Kidney tubule cell (primary cell): ENCODE data around the gene GDAP1L1.
"Not testable (repeated sequence)": the region's sequence is repeated elsewhere in the genome, so short reads cannot be mapped to it uniquely, and the experiment has no call there.

Source experiments
- DNase-seq: peaks from one replicate; pipeline ENCODE4 v3.0.0-alpha.2; 2018; ENCODE audit warnings: low spot score

The GDAP1L1 gene

DNA sequence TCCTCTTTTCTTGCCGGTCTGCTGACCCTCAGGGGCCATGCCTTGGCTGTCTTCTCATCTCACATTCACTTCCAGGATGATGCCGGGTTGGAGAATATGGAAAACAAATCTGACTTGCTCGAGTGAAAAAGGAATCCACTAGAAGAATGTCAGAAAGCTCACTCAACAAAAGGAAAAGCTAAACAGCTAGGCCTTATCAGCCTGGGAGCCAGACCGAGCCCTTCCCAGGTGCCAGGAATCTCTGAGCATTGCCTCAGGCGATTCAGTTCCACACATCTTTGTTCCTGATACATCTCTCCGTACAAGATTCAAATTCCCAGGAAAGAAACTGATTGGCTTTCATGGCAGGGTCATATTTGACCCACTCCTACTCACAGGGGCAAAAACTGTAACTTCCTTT is 27.3 kb upstream of the GDAP1L1 start:
- no peak for DNase-seq

DNA sequence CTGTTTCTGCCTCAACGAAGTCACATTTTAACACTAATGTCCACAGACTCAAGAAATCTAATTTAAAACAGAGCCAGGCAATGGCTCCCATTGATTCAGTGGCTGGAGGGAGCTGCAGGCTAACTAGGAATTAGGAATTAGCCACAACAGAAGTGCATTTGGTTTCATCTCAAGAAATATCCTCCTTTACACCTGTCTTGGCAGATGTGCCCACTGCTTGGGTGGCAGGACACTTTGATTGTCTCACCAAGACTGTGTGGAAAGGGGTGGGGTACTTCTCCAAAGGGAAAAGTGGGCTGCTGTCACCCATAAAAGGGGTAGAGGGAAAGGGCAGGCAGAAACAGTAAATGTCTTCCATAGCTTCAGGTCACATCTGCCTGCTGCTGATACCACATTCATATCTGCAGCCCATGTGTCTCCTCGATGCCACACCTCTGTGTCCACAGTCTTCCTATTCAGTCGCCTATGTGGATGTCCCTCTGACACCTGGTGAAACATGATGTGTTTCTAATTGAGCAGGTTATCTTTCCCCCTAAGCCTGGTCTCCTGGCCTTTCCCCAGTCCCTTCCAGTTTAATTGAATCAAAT is 25.6 kb upstream of the GDAP1L1 start:
- no peak for DNase-seq

DNA sequence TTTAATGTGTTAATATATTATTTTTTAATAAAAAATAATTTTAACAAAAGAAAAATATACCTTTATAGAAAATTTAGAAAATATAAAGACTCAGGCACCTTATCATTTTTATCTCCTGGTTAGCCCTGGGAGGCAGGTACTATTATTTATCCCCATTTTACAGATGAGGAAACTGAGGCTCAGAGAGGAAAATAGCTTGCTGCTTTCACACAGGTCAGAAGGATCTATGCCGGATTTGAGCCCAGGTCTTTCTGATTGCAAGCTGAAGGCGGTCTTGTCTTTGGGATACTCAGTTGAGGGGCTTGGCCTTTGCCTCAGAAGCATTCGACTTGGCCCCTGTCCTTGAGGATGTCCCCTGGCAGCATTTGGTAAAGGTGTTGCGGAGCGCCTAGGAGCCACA is 25.1 kb upstream of the GDAP1L1 start:
- no peak for DNase-seq

DNA sequence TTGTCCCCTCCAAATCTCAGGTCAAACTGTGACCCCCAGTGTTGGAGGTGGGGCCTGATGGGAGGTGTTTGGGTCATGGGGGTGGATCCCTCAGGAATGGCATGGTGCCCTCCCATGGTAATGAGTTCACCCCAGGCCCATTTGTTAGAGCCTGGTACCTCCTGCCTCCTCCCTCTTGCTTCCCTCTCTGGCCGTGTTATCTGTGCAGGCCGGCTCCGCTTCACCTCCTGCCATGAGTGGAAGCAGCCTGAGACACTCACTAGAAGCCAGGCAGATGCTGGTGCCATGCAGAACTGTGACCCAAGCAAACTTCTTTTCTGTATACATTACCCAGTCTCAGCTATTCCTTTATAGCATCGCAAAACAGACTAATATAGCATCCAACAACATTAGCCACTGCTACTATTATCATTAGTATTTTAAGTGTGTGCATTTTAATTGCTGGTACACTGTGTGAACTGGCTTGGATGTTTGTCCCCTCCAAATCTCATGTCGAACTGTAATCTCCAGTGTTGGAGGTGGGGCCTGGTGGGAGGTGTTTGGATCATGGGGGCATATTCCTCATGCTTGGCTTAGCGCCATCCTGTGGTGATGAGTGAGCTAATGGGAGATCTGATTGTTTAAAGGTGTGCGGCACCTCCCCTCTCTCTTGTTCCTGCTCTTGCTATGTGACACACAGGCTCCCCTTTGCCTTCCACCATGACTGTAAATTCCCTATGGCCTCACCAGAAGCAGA is 24.3 kb upstream of the GDAP1L1 start:
- no peak for DNase-seq

DNA sequence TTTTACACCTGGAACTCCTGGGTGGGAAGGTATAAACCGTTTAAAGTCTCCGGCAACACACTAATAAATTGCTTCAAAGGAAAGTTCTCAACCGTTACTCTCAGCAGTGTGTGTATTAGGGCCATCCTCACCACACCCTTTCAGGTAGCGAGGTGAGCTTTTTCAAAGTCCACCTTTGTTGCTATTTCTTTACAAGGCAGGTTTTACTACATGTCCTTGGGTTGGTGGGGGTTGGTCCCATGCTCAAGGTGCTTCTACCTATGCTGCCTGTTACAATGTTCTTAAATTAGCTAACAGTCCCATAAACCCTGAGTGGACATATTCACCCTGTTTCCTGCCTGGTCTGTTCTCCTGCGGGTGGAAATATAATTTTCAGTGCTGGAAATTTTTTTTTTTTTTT is 23.4 kb upstream of the GDAP1L1 start:
- no peak for DNase-seq

DNA sequence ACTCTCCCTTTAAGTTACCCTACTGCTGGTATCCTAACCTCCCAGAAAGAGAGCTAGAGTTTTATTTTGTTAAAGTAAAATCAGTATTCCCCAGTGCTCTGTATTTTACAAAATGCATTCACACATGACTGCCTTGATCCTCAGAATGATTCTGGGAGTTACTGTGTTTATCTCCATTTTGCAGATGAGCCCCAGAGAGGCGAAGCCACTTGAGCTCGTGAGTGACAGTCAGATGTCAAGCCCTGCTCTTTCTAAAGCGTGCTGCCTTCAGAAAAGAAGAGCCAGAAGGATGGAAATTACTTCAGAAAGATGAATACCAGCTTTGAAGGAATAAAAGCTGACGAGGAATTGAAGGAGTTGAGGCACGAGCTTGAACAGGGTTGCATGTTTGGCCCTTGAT is 22.5 kb upstream of the GDAP1L1 start:
- no peak for DNase-seq

DNA sequence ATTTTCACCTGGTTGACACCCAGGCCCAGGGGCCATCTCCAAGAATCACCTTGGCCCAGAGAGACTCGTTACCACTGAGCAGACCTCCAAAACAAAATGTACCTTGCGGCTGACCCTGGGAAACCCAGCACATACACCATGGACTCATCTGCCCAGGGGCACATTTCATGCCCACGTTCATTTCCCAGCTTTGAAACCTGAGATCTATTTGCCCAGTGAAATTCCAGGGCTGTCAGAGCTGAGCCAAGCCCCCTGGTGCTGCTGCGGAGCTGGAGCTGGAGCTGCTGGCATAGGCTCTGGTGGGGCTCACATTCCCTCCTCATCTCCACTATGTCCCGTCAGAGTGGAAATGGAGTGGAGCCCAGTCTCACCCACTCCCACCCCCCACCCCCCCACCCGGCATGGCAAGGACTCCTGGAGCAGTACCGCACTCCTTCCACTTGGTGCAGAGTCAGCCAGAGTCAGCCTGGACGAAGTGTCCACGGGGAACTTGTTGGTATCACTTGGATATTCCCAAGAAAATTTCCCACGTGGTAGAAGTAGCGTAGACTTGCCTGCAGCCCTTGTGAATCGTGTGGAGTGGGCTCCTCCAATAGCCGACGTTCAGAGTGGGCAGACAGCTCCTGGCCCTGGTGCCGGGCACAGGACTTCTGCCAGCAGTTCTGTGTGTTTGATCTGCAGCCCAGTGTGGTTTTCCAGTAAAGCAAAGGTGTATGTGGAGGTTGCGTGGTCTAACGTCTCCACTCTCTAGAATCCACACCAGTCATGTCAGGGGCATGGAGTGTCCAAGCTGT is 18.4 kb upstream of the GDAP1L1 start:
- no peak for DNase-seq

DNA sequence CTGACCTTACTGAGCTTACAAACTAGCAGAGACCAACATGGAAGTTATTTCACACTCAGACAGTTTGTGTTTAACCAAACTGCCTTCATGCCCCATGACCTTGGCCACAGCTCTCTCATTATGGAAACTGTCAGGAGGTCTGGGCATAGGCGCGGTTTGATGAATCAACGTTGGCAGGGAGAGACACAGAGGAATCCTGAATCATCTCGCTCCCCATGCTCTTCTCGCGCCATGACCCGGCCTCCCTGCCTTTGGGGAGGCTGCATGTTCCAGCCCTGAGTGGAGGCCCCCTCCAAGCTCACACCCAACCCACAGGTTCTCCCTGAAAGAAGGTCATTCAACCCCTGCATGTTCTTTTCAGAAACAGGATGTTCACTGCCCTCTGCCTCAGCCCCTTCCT is 15.9 kb upstream of the GDAP1L1 start:
- DNase-seq, result peak; percentile 37

DNA sequence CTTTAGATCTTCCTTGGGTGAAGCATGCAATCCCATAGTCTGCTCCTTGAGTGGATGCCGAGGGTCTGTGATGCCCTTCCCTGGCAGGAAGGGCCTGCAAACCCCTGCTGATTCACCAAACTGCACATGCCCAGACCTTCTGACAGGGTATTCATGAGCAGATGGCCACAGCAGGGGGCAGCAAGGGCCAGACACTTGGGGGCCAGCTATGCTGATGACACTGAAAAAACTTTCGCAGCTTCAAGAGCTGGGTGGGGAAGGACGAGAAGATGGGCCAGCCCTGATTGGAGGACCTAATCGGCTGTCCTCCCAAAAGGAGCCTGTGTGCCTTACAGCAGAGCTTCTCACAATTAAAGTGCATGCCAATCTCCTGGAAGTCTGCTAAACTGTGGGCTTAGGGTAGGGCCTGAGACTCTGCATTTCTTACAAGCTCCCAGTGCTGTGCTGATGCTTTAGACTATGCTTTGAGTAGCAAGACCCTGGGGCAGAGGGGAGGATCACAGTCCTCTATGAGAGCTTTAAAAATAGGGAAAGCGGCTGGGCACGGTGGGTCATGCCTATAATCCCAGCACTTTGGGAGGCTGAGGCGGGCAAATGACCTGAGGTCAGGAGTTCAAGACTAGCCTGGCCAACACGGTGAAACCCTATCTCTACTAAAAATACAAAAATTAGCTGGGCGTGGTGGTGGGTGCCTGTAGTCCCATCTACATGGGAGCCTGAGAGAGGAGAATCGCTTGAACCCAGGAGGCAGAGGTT is 15.2 kb upstream of the GDAP1L1 start:
- no peak for DNase-seq

DNA sequence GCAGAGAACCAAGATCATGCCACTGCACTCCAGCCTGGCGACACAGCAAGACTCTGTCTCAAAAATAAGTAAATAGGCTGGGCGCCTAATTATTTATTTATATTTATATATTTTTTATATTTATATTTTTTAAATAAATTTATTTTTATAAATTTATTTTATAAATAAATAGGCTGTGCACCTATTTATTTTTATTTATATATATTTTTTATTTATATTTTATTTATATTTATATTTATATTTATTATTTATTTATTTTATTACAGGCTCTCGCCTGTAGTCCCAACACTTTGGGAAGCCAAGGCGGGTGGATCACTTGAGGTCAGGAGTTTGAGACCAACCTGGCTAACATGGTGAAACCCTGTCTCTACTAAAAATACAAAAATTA is 14.6 kb upstream of the GDAP1L1 start:
- DNase-seq, result not testable (repeated sequence)

DNA sequence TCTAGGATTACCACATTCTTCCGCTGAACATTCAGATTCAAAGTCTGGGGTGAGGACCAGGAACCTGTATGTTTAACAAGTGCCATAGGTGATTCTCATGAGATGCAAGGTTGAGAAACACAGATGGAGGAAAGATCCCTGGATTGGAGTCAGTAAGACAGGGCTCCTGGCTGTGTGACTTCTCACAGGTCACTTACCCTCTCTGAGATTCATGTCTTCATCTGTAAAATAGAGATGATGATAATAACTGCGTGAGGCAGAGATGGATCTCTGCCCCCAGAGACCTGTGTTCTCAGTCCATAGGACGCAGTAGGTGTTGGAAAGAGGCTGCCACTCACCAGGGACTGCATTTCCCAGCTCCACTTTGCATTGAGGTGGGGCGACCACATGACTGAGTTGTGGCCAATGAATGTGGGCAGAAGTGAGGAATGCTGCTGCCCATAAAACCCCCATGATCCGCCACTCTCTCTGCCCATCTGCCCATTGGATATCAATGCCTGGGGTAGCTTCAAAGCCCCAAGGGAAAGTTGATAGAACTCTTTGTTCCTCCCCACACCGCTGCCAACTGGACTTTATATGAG is 13.6 kb upstream of the GDAP1L1 start:
- no peak for DNase-seq

DNA sequence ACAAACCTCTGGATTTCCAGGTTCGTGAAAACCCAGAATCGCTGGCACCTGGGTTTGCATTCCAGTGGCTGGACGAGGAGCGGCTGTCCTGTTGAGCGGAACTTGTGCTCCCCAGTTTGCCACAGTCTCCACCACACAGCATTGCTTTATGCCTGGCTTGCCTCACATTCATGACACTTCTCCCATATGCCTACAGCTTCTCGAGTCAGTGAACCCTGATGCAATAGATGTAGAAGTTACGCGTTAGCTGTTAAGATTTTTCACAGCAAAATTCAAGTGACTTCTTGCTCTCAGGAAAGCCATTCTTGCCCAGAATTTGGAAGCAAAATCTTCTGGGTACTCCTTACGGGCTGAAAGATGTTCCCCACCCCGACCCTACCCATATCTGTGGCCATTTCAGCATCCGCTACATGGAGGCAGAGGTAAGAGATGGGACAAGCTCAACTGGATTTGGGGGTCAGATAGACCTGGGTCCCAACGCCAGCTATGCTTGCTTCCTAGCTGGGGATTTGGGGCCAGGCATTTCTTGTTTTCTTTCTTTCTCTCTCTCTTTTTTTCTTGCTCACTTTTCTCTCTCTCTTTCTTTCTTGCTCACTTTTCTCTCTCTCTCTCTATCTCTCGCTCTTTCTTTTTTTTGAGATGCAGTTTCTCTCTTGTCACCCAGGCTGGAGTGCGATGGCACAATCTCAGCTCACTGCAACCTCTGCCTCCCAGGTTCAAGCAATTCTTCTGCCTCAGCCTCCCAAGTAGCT is 12.4 kb upstream of the GDAP1L1 start:
- no peak for DNase-seq

DNA sequence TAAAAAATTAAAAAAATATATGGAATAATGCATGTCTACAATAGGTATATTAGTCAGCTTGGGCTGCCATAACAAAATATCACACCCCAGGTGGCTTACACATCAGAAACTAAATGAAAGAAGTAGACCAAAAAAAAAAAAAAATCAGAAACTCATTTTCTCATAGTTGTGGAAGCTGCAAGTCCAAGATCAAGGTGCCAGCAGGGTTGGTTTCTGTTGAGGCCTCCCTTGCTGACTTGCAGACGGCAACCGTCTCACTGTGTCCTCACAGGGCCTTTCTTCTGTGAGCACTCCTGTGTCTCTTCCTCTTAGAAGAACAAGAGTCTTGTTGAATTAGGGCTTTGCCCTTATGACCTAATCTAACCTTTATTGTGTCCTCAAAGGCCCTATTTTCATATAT is 11.4 kb upstream of the GDAP1L1 start:
- no peak for DNase-seq

DNA sequence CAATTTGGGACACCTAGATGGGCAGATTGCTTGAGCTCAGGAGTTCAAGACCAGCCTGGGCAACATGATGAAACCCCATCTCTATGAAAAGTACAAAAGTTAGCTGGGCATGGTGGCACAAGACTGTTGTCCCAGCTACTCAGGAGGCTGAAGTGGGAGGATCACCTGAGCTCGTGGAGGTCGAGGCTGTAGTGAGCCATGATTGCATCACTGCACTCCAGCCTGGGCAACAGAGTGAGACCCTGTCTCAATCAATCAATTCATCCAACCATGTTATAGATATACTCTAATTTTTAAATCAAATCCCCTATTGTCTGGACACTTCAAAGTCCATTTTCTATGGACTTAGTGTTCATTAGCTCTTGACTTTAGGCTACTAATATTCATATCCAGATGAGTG is 10.3 kb upstream of the GDAP1L1 start:
- DNase-seq, result not testable (repeated sequence)

DNA sequence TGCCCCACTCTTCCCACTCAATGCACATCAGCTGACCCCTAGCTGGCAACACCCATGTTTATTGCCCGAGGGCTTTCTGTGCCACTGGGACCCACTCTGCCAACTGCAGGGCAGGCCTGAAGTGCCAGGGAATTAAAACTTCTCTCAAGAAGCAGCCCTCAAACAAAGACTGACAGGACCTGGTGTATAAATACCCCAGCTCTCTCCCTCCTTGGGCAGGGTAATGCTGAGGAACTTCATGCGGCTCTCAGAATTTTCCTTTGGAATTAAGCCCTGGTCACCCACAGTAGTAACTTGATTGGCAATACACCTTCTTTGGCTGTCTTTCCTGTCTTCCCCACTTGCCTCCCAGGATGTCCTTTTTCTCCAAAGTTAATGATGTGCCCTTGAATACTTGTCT is 5.3 kb upstream of the GDAP1L1 start:
- DNase-seq, result no peak

DNA sequence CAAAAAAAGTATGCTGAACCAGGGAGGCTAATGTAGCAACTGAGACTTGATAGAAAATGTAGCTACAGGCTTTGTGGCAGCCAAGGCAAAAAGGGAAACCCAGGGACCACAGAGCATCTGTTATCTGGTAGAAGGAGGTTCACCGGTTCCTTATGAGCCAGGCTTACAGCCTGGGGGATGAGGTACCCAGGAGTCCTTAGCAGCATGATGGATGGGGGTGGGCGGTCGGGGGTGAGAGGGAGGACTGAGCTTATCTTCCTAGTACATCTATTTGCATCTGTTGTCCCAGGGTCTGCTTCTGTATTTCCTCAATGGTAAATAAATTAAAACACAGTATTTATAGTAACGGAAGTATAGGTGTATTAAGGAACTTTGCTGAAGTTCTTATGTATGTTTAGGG is 1.1 kb upstream of the GDAP1L1 start:
- DNase-seq, result no peak

DNA sequence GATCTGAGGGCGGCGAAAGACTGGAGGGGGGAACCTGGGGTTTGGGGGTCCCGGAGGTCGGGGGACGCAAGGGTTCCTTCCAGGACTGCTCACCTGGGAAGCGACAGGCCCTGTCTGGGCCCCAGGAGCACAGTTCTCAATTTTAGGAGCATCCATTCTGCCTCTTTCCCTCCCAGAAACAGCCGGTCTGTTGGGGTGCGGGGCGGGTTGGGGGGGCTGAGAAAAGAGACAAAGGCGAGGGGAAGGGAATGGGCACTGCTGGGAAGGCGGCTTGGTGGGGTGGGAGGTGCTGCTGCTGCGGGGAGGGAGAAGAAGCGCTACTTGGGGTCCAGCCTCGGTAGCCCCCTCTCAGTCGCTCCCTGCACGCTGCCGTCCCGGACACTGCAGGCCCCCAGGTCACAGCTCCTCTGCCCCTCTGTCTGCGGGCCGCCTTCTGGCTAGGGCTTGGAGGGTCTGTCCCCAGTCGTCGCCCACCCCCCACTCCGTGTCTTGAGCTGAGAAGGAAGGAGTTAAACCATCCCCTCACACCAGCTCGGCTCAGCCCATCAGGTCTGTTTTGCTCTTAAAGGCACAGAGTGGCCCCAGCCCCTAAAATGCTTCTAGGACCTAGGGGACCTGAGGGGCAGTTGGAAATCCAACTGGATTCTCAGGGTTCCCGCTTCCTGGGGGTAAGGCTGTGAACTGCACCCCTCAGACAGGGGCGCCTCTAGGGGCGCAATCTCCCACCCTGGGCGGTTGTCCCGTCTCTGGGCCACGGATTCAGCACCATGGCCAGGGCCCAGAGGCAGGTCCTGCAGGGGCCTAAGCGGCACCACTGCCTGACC is 690 bp downstream of the GDAP1L1 start:
- DNase-seq, result peak; percentile 22

DNA sequence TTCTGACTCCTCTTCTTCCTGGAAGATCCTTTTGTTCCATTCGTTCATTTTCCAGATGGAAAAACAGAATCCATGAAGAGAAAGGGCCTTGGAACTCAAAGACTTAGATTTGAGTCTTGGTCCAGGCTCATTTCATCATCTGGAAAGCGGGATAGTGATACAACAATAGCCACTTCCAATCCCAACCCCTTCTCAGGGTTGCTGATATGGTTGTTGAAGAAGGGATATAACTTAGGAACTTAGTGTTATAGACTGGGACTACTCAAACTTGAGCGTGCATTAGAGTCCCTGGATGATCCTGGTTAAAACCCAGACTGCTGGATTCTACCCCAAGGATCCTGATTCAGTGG is 1.3 kb downstream of the GDAP1L1 start:
- no peak for DNase-seq

DNA sequence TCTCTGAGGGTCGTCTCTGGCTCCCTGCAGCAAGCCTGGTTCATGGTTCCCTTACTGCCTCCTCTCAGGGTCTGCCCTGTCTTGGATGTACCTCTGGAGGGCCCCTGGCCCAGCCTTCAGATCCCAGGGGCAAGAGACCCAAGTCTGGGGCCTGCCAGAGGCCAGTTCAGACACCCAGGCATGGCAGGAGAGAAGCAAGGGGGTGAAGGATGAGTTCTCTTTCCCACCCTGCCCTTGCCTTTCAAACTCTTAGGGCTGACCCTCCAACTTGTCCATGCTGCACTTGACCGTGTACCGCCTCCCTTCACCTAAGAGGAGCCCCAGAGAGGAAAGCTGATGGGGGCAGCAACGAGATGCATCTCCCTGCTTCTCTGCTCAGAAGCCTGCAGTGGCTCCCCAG is 4.2 kb downstream of the GDAP1L1 start:
- no peak for DNase-seq

DNA sequence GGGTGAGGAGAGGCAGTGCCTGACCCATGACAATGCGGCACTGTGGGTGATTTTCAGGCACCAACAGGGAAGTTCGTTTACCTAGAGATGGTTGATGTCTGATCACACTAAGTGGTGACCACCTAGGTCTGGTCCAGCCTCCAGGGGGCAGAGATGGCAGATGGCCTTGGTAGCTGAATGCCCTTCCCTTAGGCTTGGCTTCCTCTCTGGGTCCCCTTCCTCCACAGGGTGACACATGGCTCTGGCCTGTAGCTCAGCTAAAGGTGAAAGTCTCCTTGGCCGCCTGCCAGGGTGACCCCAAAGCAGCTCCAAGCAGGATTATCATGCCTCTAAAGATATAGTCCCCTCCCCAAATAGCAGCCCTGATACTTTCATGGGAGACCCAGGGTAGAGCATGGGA is 6.4 kb downstream of the GDAP1L1 start:
- DNase-seq, result no peak

DNA sequence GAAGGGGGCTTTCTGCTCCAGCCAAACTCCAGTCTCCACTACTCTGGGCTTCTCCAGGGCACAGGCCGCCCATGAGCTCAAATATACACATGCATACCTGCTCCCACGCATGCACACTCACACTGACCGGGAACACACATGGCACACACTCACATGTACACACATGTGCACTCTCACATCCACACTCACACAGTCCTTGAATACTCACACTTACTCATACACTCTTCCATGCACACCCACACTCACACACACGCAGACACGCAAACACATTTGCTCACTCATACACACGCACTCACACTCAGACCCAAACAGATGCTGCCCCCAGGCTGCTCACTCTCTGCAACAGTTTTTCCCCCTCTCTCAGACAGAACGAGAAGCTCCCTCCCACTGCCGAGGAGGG is 7.0 kb downstream of the GDAP1L1 start:
- DNase-seq, result no peak
